ENCODE measurements around the gene CCDC174.

The CCDC174 gene

DNA sequence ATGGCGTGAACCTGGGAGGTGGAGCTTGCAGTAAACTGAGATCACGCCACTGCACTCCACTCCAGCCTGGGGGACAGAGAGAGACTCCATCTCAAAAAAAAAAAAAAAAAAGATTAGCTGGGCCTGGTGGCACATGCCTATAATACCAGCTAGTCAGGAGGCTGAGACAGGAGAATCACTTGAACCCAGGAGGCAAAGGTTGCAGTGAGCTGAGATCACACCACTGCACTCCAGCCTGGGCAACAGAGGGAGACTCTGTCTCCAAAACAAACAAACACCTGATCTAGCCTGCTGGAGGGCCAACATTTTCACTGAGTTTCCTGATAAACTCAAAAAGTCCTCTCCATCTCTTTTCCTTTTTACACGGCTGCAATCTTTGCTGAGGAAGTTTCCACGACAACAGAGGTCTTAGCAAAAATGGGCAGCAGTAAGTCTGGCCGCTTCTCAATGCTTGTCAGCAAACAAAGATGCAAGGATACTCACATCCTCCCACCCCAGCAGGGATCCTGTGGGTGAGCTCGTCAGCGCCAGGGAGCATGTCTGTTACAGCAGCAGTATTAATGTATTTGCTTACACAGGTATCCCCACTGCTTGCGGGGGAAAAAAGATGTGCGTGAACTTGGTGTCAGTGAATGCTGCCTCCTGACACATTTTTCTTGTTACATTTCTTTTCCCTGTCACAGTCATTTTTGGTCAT is 21.0 kb upstream of the CCDC174 start:
- H4K20me1 ChIP-seq (ENCODE audit: control insufficient read depth, insufficient read depth, low read depth, low read length): no peaks in the 10 kb centered on the region
- no peaks in the 10 kb centered on the region for H3K4me1 ChIP-seq (ENCODE audit: control insufficient read depth, low read length)

DNA sequence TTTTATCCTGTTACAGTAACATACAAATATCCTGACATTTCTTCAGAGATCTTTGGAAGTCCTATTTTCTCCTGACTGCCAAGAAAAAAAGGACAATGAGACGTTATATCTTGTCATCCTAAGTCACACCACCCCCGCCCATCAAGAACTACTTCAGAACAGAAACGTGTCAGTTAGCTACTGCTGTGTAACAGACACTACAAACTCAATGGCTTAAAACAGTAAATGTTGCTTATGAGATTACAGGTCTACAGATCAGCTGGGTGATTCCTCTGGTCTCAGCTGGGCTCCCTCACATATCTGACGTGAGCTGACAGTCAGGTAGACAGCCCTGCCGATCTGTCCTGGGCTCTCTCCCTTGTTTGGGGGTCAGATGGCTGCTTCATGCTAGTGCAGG is 20.5 kb upstream of the CCDC174 start:
- Histone ChIP-seq H3K27ac (ENCODE audit: low read depth, low read length) (no peak overlapping the region), H3F3A (ENCODE audit: control insufficient read depth, insufficient read depth) (no peaks in the 10 kb centered on the region), H3K9me2 (replicated peaks; ENCODE audit: control insufficient read depth, low read length) (no peaks in the 10 kb centered on the region), H3K4me2 (ENCODE audit: low read length) (no peak overlapping the region), H4K20me1 (ENCODE audit: control insufficient read depth, insufficient read depth, low read depth, low read length) (no peaks in the 10 kb centered on the region), H3K4me1 (ENCODE audit: control insufficient read depth, low read length) (no peaks in the 10 kb centered on the region), H3K79me2 (ENCODE audit: control insufficient read depth, low read length) (no peaks in the 10 kb centered on the region), H3K9me3 (ENCODE audit: control insufficient read depth, insufficient read depth, low read length) (no peaks in the 10 kb centered on the region), H3K4me3 (ENCODE audit: low read length) (no peak overlapping the region), H3K27me3 (ENCODE audit: control insufficient read depth, low read length) (no peaks in the 10 kb centered on the region), H3K36me3 (ENCODE audit: control insufficient read depth, low read length) (no peaks in the 10 kb centered on the region)
- no peak for TF ChIP-seq EZH2phosphoT487 (IDR thresholded peaks at IDR 0.05; ENCODE audit: borderline replicate concordance, low read length)
- TF ChIP-seq, protein P1, sequence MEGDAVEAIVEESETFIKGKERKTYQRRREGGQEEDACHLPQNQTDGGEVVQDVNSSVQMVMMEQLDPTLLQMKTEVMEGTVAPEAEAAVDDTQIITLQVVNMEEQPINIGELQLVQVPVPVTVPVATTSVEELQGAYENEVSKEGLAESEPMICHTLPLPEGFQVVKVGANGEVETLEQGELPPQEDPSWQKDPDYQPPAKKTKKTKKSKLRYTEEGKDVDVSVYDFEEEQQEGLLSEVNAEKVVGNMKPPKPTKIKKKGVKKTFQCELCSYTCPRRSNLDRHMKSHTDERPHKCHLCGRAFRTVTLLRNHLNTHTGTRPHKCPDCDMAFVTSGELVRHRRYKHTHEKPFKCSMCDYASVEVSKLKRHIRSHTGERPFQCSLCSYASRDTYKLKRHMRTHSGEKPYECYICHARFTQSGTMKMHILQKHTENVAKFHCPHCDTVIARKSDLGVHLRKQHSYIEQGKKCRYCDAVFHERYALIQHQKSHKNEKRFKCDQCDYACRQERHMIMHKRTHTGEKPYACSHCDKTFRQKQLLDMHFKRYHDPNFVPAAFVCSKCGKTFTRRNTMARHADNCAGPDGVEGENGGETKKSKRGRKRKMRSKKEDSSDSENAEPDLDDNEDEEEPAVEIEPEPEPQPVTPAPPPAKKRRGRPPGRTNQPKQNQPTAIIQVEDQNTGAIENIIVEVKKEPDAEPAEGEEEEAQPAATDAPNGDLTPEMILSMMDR (IDR thresholded peaks at IDR 0.05; ENCODE audit: low read depth, low read length, poor library complexity, severe bottlenecking): no peak

More for the DNA sequence above, 21.0 kb upstream of the CCDC174 start:
- no peak overlapping the region for H3K27ac ChIP-seq (ENCODE audit: low read depth, low read length)
- no peaks in the 10 kb centered on the region for H3K27me3 ChIP-seq (ENCODE audit: control insufficient read depth, low read length)
- TF ChIP-seq, protein P1 (IDR thresholded peaks at IDR 0.05; ENCODE audit: low read depth, low read length, poor library complexity, severe bottlenecking): no peak
- TF ChIP-seq EZH2phosphoT487 (IDR thresholded peaks at IDR 0.05; ENCODE audit: borderline replicate concordance, low read length): no peak
- H3K36me3 ChIP-seq (ENCODE audit: control insufficient read depth, low read length): no peaks in the 10 kb centered on the region
- no peaks in the 10 kb centered on the region for H3K9me3 ChIP-seq (ENCODE audit: control insufficient read depth, insufficient read depth, low read length)
- no peaks in the 10 kb centered on the region for H3K79me2 ChIP-seq (ENCODE audit: control insufficient read depth, low read length)
- no peak overlapping the region for H3K4me2 ChIP-seq (ENCODE audit: low read length)
- H3K4me3 ChIP-seq (ENCODE audit: low read length): no peak overlapping the region
- no peaks in the 10 kb centered on the region for H3F3A ChIP-seq (ENCODE audit: control insufficient read depth, insufficient read depth)
- no peaks in the 10 kb centered on the region for H3K9me2 ChIP-seq (replicated peaks; ENCODE audit: control insufficient read depth, low read length)

GRCh38 chr3:14631687-14632441 is 19.7 kb upstream of the CCDC174 start:
- no peak for TF ChIP-seq EZH2phosphoT487 (IDR thresholded peaks at IDR 0.05; ENCODE audit: borderline replicate concordance, low read length)
- TF ChIP-seq, protein P1 (IDR thresholded peaks at IDR 0.05; ENCODE audit: low read depth, low read length, poor library complexity, severe bottlenecking): no peak
- H3K4me2 ChIP-seq (ENCODE audit: low read length): no peak overlapping the region
- no peaks in the 10 kb centered on the region for H3K36me3 ChIP-seq (ENCODE audit: control insufficient read depth, low read length)
- H3K9me3 ChIP-seq (ENCODE audit: control insufficient read depth, insufficient read depth, low read length): no peaks in the 10 kb centered on the region
- peaks cover 4% of the 10 kb centered on the region; the same call in 1 of the 2 replicates for H3K27me3 ChIP-seq (ENCODE audit: control insufficient read depth, low read length)
- no peaks in the 10 kb centered on the region for H3K4me1 ChIP-seq (ENCODE audit: control insufficient read depth, low read length)
- H4K20me1 ChIP-seq (ENCODE audit: control insufficient read depth, insufficient read depth, low read depth, low read length): no peaks in the 10 kb centered on the region
- no peak overlapping the region for H3K27ac ChIP-seq (ENCODE audit: low read depth, low read length)
- H3K79me2 ChIP-seq (ENCODE audit: control insufficient read depth, low read length): no peaks in the 10 kb centered on the region
- no peak overlapping the region for H3K4me3 ChIP-seq (ENCODE audit: low read length)
- no peaks in the 10 kb centered on the region for H3F3A ChIP-seq (ENCODE audit: control insufficient read depth, insufficient read depth)
- H3K9me2 ChIP-seq (replicated peaks; ENCODE audit: control insufficient read depth, low read length): no peaks in the 10 kb centered on the region
